ENCODE measurements around the gene OBI1.

Gene OBI1

GRCh38 chr13:78602561-78603239 lies 56.3 kb downstream of the OBI1 start:
- no peak for DNase-seq

GRCh38 chr13:78601874-78602560 lies 56.9 kb downstream of the OBI1 start:
- DNase-seq: no peak

GRCh38 chr13:78601124-78601873 lies 57.7 kb downstream of the OBI1 start:
- DNase-seq: no peak

GRCh38 chr13:78600280-78600883 lies 58.6 kb downstream of the OBI1 start:
- no peak for DNase-seq

GRCh38 chr13:78599645-78600279 lies 59.2 kb downstream of the OBI1 start:
- DNase-seq: no peak

- DNase-seq: no peak
Measured at GRCh38 chr13:78598966-78599644, 59.9 kb downstream of the OBI1 start.

- no peak for DNase-seq
Measured at GRCh38 chr13:78598116-78598781, 60.7 kb downstream of the OBI1 start.

- DNase-seq: no peak
Measured at GRCh38 chr13:78597602-78597932, 61.4 kb downstream of the OBI1 start.

- no peak for DNase-seq
Measured at GRCh38 chr13:78596736-78597601, 62.0 kb downstream of the OBI1 start.

- DNase-seq: no peak
Measured at GRCh38 chr13:78596399-78596735, 62.6 kb downstream of the OBI1 start.

- DNase-seq: peak; percentile 35
Measured at GRCh38 chr13:78595495-78596398, 63.2 kb downstream of the OBI1 start.

- DNase-seq: no peak
Measured at GRCh38 chr13:78594456-78594975, 64.4 kb downstream of the OBI1 start.

GRCh38 chr13:78593652-78594455 lies 65.1 kb downstream of the OBI1 start:
- no peak for DNase-seq

GRCh38 chr13:78593129-78593528 lies 65.8 kb downstream of the OBI1 start:
- DNase-seq: no peak

GRCh38 chr13:78592584-78592983 lies 66.4 kb downstream of the OBI1 start:
- DNase-seq: no peak

GRCh38 chr13:78589206-78589605 lies 69.7 kb downstream of the OBI1 start:
- no peak for DNase-seq

GRCh38 chr13:78587395-78587794 lies 71.6 kb downstream of the OBI1 start:
- DNase-seq: no peak

GRCh38 chr13:78586706-78587105 lies 72.2 kb downstream of the OBI1 start:
- no peak for DNase-seq

GRCh38 chr13:78576261-78576660 lies 82.7 kb downstream of the OBI1 start:
- no peak for DNase-seq
